ENCODE results near the gene TMEM234.

The TMEM234 gene

GRCh38 chr1:32247983-32248889, 26.1 kb upstream of the TMEM234 start:
- peaks cover 13% of the 10 kb centered on the region for H3K4me1 ChIP-seq (ENCODE audit: insufficient read depth, low read length)
- no peaks in the 10 kb centered on the region for H3K36me3 ChIP-seq (ENCODE audit: insufficient read depth, low read length)
- H3K27me3 ChIP-seq (ENCODE audit: insufficient read depth, low read length): no peaks in the 10 kb centered on the region
- H3K9me3 ChIP-seq (ENCODE audit: low read length): no peaks in the 10 kb centered on the region
- no peak overlapping the region for H3K4me3 ChIP-seq (ENCODE audit: low read length)
- no peak overlapping the region for H2AFZ ChIP-seq (ENCODE audit: low read depth, low read length)

- no peaks in the 10 kb centered on the region for H3K9me3 ChIP-seq (ENCODE audit: low read length)
- H3K36me3 ChIP-seq (ENCODE audit: insufficient read depth, low read length): no peaks in the 10 kb centered on the region
- H3K4me1 ChIP-seq (ENCODE audit: insufficient read depth, low read length): peaks cover 13% of the 10 kb centered on the region
- no peak overlapping the region for H2AFZ ChIP-seq (ENCODE audit: low read depth, low read length)
- H3K4me3 ChIP-seq (ENCODE audit: low read length): no peak overlapping the region
- no peaks in the 10 kb centered on the region for H3K27me3 ChIP-seq (ENCODE audit: insufficient read depth, low read length)
Observed at GRCh38 chr1:32247452-32247851, 25.3 kb upstream of the TMEM234 start.

GRCh38 chr1:32246888-32247273, 24.7 kb upstream of the TMEM234 start, which contains the start of gene FAM167B:
FAM167B (plus strand) TSS chr1:32247222; CDS start chr1:32247422, 200 bp downstream.
- no peaks in the 10 kb centered on the region for H3K36me3 ChIP-seq (ENCODE audit: insufficient read depth, low read length)
- no peaks in the 10 kb centered on the region for H3K9me3 ChIP-seq (ENCODE audit: low read length)
- no peak within 1 kb of the TSS for H2AFZ ChIP-seq (ENCODE audit: low read depth, low read length)
- no peak within 1 kb of the TSS for H3K4me3 ChIP-seq (ENCODE audit: low read length)
- H3K4me1 ChIP-seq (ENCODE audit: insufficient read depth, low read length): peaks cover 13% of the 10 kb centered on the region
- H3K27me3 ChIP-seq (ENCODE audit: insufficient read depth, low read length): no peaks in the 10 kb centered on the region

GRCh38 chr1:32242341-32242851, 20.2 kb upstream of the TMEM234 start:
- H3K9me3 ChIP-seq (ENCODE audit: low read length): no peaks in the 10 kb centered on the region
- no peaks in the 10 kb centered on the region for H3K4me1 ChIP-seq (ENCODE audit: insufficient read depth, low read length)
- no peaks in the 10 kb centered on the region for H3K27me3 ChIP-seq (ENCODE audit: insufficient read depth, low read length)
- H2AFZ ChIP-seq (ENCODE audit: low read depth, low read length): no peak overlapping the region
- no peaks in the 10 kb centered on the region for H3K36me3 ChIP-seq (ENCODE audit: insufficient read depth, low read length)
- no peak overlapping the region for H3K4me3 ChIP-seq (ENCODE audit: low read length)

- H3K9me3 ChIP-seq (ENCODE audit: low read length): no peaks in the 10 kb centered on the region
- H2AFZ ChIP-seq (ENCODE audit: low read depth, low read length): peak overlapping the region; percentile 15
- no peaks in the 10 kb centered on the region for H3K36me3 ChIP-seq (ENCODE audit: insufficient read depth, low read length)
- no peaks in the 10 kb centered on the region for H3K4me1 ChIP-seq (ENCODE audit: insufficient read depth, low read length)
- H3K4me3 ChIP-seq (ENCODE audit: low read length): peak overlapping the region; percentile 29
- no peaks in the 10 kb centered on the region for H3K27me3 ChIP-seq (ENCODE audit: insufficient read depth, low read length)
Observed at GRCh38 chr1:32241001-32241763, 19.0 kb upstream of the TMEM234 start.

GRCh38 chr1:32240140-32240951, 18.2 kb upstream of the TMEM234 start:
- Histone ChIP-seq H3K27me3 (ENCODE audit: insufficient read depth, low read length) (no peaks in the 10 kb centered on the region), H3K4me1 (ENCODE audit: insufficient read depth, low read length) (no peaks in the 10 kb centered on the region), H3K9me3 (ENCODE audit: low read length) (no peaks in the 10 kb centered on the region), H2AFZ (ENCODE audit: low read depth, low read length) (no peak overlapping the region), H3K4me3 (ENCODE audit: low read length) (no peak overlapping the region), H3K36me3 (ENCODE audit: insufficient read depth, low read length) (no peaks in the 10 kb centered on the region)

GRCh38 chr1:32239790-32240139, 17.6 kb upstream of the TMEM234 start:
- Histone ChIP-seq H3K4me3 (ENCODE audit: low read length) (no peak overlapping the region), H3K36me3 (ENCODE audit: insufficient read depth, low read length) (no peaks in the 10 kb centered on the region), H3K27me3 (ENCODE audit: insufficient read depth, low read length) (no peaks in the 10 kb centered on the region), H3K9me3 (ENCODE audit: low read length) (no peaks in the 10 kb centered on the region), H3K4me1 (ENCODE audit: insufficient read depth, low read length) (no peaks in the 10 kb centered on the region), H2AFZ (ENCODE audit: low read depth, low read length) (no peak overlapping the region)

- no peaks in the 10 kb centered on the region for H3K27me3 ChIP-seq (ENCODE audit: insufficient read depth, low read length)
- H3K9me3 ChIP-seq (ENCODE audit: low read length): no peaks in the 10 kb centered on the region
- no peaks in the 10 kb centered on the region for H3K36me3 ChIP-seq (ENCODE audit: insufficient read depth, low read length)
- H2AFZ ChIP-seq (ENCODE audit: low read depth, low read length): no peak overlapping the region
- no peak overlapping the region for H3K4me3 ChIP-seq (ENCODE audit: low read length)
- H3K4me1 ChIP-seq (ENCODE audit: insufficient read depth, low read length): no peaks in the 10 kb centered on the region
Observed at GRCh38 chr1:32239337-32239736, 17.2 kb upstream of the TMEM234 start.

- no peaks in the 10 kb centered on the region for H3K9me3 ChIP-seq (ENCODE audit: low read length)
- no peaks in the 10 kb centered on the region for H3K27me3 ChIP-seq (ENCODE audit: insufficient read depth, low read length)
- H2AFZ ChIP-seq (ENCODE audit: low read depth, low read length): no peak overlapping the region
- peaks cover 19% of the 10 kb centered on the region for H3K36me3 ChIP-seq (ENCODE audit: insufficient read depth, low read length)
- H3K4me1 ChIP-seq (ENCODE audit: insufficient read depth, low read length): peaks cover 13% of the 10 kb centered on the region
- H3K4me3 ChIP-seq (ENCODE audit: low read length): no peak overlapping the region
Observed at GRCh38 chr1:32234792-32235191, 12.6 kb upstream of the TMEM234 start.

GRCh38 chr1:32232558-32233304, 10.6 kb upstream of the TMEM234 start:
- no peak overlapping the region for H2AFZ ChIP-seq (ENCODE audit: low read depth, low read length)
- H3K27me3 ChIP-seq (ENCODE audit: insufficient read depth, low read length): no peaks in the 10 kb centered on the region
- H3K4me1 ChIP-seq (ENCODE audit: insufficient read depth, low read length): peaks cover 13% of the 10 kb centered on the region
- no peak overlapping the region for H3K4me3 ChIP-seq (ENCODE audit: low read length)
- H3K36me3 ChIP-seq (ENCODE audit: insufficient read depth, low read length): peaks cover 33% of the 10 kb centered on the region
- no peaks in the 10 kb centered on the region for H3K9me3 ChIP-seq (ENCODE audit: low read length)

- Histone ChIP-seq H3K4me1 (ENCODE audit: insufficient read depth, low read length) (peaks cover 13% of the 10 kb centered on the region), H3K4me3 (ENCODE audit: low read length) (no peak overlapping the region), H2AFZ (ENCODE audit: low read depth, low read length) (no peak overlapping the region), H3K27me3 (ENCODE audit: insufficient read depth, low read length) (no peaks in the 10 kb centered on the region), H3K9me3 (ENCODE audit: low read length) (no peaks in the 10 kb centered on the region), H3K36me3 (ENCODE audit: insufficient read depth, low read length) (peaks cover 41% of the 10 kb centered on the region)
Observed at GRCh38 chr1:32231843-32232432, 9.8 kb upstream of the TMEM234 start.

GRCh38 chr1:32228771-32229170, 6.6 kb upstream of the TMEM234 start:
- H3K9me3 ChIP-seq (ENCODE audit: low read length): no peaks in the 10 kb centered on the region
- peaks cover 61% of the 10 kb centered on the region for H3K36me3 ChIP-seq (ENCODE audit: insufficient read depth, low read length)
- H3K27me3 ChIP-seq (ENCODE audit: insufficient read depth, low read length): no peaks in the 10 kb centered on the region
- peaks cover 13% of the 10 kb centered on the region for H3K4me1 ChIP-seq (ENCODE audit: insufficient read depth, low read length)
- no peak overlapping the region for H2AFZ ChIP-seq (ENCODE audit: low read depth, low read length)
- H3K4me3 ChIP-seq (ENCODE audit: low read length): no peak overlapping the region
